ENCODE data around the gene LMNA.
"Not testable (repeated sequence)": the region's sequence is repeated elsewhere in the genome, so short reads cannot be mapped to it uniquely, and the experiment has no call there.

Gene LMNA

DNA sequence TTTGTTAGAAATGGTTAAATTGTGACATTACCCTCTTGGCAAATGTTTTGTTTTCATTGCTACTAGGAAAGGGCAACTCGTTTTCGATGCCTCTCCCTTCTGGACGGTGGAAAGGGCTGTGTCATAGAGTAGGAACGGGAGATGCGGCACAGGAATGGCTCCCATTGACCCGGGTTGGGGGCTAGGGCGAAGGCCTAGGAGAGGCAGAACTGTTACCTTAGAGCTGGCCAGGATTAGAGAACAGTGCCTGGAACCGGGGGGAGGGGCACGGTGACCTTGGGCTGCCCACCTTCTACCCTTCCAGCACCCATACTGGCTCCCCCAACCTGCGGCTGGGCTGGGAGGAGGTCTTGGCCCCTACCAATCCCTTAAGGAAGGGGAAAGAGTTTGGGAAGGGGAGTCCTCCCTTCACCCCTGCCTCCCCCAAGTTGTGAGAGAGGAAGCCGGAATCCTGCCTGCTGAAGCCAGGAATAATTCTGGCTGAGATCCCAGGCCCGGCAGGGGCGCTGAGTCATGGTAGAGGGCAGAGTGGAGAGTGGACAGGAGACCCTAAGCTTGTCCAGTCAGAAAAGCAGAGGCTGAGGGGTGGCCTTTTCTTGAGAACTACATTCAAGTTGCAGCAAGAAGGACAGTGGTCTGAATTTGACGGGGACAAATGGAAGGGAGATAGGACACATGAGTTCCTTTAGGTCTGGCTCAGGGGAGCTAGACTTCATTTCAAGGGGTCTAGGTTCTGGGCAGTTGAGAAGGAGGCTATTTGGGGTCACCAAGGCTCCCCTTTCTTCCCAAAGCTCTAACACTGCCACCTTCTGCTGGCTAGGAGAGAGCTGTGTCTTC lies 8.2 kb downstream of the LMNA start:
- DNase-seq, result peak; percentile 36

DNA sequence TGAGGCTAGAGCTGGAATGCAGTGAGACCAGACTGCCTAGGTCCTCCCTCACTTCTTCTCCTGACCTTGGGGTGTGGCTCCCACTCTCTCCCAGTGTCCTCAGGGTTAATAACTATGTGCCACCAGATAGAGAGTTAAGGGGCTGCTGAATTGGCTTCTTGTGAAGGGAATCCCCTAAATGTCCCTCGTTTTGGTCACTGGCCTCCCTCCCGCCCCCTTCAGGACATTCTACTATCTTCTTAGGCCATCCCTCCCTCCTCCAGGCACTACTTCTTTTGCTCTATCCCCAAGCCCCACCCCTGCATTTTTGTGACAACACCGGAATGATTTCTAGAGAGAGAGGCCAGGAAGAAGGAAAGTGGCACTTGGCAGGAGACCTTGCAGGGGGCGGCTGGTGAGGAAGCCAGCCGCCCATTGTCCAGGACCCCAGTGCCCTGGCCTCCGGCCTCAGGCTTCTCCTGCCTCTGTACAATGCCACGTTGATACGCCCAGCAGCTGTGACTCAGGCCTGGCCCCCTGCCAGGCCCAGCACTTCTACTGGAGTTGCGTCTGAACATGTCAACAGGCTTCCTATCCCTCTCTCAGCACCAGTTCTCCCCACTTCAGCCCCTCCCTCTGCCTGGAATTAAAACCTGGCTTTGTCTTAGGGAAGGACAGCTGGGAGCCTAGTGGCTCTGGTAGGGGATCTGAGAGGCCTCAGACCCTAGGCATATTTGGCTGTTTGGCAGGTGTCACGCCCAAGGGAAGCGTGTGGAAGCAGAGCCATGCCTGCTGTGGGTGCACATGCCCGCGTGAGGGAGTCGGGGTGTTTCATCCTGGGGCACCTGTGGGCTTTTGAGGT lies 9.1 kb downstream of the LMNA start:
- peak; percentile 83 for DNase-seq

DNA sequence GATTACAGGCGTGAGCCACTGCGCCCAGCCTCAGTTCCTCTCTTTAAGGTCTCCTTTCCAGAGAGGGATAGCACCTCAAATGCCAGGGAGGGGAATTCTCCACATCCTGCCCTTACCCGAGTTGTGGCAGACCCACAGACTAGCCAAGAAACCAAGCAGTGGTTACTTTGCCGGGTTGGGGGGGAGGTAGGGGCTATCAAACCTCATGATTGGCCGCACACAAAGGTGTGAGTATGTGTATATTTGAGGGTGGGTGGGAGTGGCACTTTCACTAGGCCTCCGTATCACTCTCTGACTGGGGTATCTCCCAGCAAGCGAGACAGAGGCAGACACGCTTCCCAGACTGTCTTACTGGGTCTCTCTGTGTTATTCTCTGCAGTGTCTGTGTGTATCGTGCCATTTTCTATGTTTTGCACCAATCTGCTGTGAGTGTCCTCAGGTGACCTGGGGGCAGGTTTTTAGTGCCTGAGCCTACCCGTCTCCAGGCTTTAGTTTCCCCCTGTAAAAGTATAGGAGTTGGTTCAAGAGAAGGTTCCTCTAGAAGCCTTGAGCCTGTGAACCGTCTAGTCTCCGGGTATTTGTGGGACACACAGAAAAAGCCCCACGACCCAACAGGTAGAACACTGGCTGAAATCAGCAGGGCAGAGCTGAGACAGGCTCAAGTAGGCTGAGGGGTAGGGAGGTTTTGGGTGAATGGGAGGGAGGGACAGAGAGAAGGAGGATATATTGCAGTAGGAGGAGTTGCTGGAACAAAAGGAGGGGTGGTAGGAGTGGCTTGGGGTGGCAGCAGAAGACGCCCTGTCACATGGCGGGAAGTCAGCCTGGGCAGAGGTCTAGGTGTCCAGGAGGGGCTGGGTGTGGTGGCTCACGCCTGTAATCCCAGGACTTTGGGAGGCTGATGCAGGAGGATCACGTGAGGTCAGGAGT lies 10.3 kb downstream of the LMNA start:
- no peak for DNase-seq

DNA sequence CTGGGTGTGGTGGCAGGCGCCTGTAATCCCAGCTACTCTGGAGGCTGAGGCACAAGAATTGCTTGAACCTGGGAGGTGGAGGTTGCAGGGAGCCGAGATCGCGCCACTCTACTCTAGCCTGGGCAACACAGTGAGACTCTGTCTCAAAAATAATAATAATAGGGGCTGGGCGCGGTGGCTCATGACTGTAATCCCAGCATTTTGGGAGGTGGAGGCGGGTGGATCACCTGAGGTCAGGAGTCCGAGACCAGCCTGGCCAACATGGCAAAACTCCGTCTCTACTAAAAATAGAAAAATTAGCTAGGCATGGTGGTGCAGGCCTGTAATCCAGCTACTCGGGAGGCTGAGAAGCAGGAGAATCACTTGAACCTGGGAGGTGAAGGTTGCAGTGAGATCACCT lies 11.0 kb downstream of the LMNA start:
- DNase-seq, result not testable (repeated sequence)

DNA sequence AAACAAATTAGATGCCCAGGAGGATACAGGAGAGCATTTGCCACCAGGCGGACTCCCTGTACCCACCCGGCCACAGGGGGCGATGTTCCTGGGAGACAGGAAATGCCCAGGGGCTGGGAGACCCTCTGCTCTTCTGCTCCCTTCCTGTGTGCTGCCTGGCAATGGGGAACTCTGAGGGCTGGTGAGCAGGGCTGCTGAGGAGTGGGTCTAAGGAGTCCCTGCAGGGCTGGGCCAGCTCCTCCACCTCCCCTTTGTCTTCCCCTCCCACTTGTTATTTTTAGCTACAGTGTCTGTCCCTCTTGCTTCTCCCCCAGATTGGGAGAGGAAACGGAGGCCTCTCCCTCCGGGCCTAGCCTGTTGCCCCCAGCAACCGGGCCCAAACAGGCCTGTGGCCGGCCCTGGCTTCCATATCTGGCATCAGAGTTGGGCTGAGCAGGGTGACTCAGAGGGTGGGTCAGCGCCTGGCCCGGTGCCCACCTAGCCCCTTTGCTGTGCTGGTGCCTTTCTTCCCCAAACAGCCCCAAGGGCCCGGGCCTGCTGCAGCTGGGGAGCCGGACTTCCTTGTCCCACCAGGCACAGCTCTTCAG lies 11.6 kb downstream of the LMNA start:
- DNase-seq, result peak; percentile 92

DNA sequence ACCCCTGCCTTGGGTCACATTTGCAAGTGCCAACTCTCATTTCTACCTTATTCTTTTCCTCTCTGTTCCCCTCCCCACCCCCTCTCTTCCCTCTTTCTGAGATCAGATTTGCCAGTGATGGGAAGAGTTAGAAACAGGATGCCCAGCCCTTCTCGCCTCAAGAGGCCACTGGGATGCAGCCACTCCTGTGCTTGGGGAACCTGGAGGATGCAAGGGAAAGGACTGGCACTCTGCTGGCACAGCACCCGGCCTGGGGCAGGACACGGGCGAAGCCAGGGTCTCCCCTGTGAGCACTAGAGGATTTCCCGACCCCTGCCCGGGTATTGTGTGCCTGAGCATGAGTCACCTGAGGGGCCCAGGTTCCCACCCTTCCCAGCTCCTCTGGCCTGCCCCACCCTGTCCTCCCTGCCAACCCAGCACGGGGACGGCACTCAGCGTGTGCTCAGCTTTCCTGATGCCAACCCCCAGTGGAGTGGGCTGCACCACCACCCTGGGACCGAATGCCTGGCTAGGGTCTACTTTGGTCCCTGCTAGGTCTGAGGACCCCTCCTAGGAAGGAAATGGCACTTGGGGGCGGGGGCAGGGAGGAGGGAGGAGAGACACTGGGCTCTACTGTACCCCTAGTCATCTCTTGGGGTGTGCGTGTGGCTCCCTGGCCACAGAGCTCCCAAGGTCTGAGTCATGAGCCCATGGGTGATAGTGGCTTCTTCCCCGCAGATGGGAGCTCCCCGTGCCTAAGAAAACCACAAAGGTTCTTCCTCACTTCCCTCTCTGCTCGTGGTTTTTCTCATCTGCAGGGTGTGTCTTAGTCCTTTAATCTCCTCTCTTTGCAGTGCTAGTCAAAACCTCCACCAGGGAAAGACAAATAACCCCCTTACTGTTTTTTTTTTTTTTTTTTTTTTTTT lies 12.4 kb downstream of the LMNA start:
- DNase-seq, result peak; percentile 79

DNA sequence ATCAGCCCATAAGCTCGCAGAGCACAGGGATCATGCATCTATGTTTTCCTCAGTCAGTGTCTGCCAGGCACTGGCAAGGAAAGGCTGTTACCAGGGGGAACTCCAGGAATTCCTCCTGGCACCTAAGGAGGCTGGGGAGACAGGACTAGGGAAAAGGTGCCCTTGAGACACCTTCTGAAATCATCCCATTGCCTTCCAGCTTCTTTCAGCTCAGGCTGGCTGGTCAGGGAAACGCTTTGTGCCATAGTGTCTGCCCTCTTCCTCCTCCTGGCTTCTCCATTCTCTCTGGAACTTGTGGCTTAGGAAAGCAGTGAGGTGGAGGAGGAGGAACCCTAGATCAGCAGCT lies 13.8 kb downstream of the LMNA start:
- DNase-seq, result no peak

DNA sequence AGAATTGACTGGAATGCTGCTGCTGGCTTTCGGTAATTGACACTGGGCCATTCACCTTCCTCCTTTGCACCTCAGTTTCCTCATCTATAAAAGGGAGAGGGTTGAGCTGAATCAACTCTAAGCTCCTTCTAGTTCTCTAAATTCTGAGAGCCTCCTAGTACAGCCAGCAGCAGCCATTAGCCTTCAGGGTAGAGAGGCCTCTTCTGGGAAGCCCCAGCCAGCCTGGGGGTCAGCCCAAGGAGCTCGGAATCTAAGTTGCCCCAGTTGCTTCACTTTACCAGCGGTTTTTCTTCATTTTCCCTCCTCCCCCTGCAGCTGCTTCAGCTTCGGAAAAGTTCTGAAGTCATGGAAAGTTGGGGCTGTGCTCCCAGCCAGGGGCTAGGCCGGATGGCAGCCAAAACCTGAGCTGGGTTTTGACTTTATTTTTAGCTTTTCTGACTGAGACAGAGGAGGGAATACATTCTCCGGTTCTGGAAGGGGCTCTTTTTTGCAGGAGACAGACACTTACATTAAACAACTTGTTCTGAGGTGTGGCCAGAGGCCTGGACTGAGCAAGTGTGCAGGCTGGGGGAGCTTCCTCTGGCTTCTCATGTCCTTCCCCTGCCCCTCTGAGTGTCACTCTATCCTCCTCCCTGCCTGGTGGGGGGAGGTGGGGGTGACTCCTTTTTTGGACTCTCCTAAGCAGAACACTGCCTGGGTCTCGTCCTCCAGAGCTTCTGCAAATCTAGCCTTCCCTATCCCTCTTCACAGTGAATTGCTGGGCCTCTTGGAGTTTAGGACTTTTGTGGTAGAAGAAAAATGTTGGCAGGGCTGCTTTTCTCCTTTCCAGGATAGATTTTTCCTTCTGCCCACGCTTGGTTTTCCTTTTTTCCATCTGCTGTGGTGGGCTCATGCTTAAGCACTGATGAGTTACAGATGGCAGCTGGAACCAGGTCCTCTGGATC lies 14.4 kb downstream of the LMNA start:
- DNase-seq, result no peak

DNA sequence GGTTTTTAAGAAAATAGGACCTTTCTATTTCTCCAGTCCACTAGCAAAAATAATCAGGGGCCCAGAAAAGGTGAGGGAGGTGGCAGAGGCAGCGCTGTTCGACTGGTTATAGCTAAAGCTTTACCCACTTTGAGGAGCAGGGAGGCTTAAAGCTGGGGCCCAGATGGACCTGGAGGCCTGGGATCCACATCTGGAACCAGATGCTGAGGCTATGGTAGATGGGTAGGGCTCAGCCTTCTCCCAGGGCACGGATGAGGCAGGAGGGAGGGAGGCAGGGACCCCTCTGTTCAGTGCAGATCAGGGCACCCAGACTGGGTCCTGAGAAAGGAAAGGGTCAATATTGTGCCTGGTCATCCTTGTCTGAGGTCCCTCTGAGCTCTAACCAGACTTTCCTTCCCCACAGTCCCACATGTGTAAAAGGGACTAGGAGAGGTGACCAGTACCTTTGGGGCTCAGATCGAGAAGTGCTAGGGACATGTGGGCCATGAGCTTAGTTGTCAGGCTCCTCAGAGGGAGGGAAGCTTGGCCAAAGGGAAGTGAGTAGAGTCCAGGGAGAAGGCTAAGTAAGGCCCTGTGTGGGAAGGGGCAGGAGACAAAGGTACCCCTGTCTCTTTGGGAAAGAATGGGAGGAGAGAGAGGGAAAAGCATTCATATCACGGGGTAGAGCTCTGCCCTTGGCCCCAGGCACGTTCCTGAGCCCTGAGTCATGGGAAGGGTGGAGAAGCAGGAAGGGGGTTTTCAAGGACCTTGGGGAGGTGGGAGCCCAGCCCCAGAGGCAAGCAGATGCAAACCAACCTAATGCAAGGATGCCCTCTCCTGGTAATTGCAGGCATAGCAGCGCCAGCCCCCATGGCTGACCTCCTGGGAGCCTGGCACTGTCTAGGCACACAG lies 15.4 kb downstream of the LMNA start:
- DNase-seq, result peak; percentile 92

DNA sequence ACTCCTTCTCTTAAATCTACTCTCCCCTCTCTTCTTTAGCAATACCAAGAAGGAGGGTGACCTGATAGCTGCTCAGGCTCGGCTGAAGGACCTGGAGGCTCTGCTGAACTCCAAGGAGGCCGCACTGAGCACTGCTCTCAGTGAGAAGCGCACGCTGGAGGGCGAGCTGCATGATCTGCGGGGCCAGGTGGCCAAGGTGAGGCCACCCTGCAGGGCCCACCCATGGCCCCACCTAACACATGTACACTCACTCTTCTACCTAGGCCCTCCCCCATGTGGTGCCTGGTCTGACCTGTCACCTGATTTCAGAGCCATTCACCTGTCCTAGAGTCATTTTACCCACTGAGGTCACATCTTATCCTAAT lies 16.0 kb downstream of the LMNA start:
- DNase-seq, result no peak

DNA sequence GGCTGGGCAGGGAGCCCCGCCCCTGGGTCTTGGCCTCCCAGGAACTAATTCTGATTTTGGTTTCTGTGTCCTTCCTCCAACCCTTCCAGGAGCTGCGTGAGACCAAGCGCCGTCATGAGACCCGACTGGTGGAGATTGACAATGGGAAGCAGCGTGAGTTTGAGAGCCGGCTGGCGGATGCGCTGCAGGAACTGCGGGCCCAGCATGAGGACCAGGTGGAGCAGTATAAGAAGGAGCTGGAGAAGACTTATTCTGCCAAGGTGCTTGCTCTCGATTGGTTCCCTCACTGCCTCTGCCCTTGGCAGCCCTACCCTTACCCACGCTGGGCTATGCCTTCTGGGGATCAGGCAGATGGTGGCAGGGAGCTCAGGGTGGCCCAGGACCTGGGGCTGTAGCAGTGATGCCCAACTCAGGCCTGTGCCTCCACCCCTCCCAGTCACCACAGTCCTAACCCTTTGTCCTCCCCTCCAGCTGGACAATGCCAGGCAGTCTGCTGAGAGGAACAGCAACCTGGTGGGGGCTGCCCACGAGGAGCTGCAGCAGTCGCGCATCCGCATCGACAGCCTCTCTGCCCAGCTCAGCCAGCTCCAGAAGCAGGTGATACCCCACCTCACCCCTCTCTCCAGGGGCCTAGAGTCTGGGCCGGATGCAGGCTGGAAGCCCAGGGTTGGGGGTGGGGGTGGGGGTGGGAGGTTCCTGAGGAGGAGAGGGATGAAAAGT lies 20.4 kb downstream of the LMNA start:
- DNase-seq, result no peak

DNA sequence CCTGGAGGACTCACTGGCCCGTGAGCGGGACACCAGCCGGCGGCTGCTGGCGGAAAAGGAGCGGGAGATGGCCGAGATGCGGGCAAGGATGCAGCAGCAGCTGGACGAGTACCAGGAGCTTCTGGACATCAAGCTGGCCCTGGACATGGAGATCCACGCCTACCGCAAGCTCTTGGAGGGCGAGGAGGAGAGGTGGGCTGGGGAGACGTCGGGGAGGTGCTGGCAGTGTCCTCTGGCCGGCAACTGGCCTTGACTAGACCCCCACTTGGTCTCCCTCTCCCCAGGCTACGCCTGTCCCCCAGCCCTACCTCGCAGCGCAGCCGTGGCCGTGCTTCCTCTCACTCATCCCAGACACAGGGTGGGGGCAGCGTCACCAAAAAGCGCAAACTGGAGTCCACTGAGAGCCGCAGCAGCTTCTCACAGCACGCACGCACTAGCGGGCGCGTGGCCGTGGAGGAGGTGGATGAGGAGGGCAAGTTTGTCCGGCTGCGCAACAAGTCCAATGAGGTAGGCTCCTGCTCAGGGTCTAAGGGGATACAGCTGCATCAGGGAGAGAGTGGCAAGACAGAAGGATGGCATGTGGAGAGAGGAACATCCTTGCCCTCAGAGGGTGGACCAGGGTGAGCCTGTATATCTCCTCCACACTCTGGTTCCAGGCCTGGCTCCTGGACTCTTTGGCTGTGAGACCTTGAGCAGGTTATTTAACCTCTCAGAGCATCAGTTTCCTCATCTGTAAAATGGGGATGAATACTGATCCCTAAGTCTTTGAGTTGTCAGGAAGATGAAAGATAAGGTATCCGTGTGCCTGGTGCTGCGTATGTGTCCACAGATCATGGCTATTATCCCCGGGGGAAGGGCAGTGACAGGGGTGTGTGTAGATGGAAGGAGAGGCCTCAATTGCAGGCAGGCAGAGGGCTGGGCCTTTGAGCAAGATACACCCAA lies 21.7 kb downstream of the LMNA start:
- no peak for DNase-seq

DNA sequence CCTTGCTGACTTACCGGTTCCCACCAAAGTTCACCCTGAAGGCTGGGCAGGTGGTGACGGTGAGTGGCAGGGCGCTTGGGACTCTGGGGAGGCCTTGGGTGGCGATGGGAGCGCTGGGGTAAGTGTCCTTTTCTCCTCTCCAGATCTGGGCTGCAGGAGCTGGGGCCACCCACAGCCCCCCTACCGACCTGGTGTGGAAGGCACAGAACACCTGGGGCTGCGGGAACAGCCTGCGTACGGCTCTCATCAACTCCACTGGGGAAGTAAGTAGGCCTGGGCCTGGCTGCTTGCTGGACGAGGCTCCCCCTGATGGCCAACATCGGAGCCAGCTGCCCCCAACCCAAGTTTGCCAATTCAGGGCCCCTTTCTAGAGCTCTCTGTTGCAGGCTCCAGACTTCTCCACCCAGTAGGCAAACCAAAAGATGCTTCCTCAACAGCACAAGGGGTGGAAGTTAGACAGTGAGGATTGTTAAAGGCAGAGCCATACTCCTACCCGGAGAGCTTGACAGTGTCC lies 22.5 kb downstream of the LMNA start:
- no peak for DNase-seq

DNA sequence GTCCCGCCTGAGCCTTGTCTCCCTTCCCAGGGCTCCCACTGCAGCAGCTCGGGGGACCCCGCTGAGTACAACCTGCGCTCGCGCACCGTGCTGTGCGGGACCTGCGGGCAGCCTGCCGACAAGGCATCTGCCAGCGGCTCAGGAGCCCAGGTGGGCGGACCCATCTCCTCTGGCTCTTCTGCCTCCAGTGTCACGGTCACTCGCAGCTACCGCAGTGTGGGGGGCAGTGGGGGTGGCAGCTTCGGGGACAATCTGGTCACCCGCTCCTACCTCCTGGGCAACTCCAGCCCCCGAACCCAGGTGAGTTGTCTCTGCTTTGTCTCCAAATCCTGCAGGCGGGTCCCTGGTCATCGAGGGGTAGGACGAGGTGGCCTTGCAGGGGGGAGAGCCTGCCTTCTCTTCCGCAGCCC lies 24.0 kb downstream of the LMNA start:
- DNase-seq, result no peak

DNA sequence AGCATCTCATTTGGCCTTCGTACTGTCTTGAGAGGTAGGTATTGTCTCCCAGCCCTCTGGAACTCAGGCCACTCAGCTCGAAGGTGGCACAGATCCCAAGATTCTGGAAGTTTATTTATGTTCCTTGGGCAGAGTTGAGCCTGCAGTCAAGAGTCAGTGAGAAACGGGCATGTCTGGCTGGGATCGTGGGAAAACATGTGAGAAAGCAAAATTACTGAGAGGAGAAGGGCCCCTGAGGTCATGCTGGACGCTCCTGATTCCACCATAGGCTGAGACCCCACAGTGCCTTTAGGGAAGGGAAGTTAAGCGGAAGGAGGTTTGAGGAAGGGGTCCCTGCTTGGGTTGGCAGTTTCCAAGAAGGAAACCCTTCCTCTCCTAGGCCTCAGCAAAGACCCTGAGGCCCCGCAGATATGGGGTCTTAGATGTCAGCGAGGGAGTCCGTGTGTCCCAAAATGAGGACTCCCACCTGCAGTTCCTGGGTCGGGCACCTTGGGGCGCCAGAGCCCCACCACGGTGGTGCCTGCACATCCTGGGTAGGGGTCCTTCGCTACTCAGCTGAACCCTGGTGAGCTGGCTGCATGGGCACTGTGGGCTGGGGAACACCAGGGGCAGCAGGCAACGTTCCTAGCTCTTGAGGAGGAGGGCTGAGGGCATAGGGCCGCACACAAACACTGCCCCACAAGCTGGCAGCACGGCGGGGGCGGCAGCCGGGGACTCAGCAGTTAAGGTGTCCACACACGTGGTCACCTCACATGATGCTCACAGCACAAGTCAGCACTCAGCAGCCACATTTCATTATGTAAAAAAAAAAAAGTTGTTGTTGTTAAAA lies 26.6 kb downstream of the LMNA start:
- no peak for DNase-seq

DNA sequence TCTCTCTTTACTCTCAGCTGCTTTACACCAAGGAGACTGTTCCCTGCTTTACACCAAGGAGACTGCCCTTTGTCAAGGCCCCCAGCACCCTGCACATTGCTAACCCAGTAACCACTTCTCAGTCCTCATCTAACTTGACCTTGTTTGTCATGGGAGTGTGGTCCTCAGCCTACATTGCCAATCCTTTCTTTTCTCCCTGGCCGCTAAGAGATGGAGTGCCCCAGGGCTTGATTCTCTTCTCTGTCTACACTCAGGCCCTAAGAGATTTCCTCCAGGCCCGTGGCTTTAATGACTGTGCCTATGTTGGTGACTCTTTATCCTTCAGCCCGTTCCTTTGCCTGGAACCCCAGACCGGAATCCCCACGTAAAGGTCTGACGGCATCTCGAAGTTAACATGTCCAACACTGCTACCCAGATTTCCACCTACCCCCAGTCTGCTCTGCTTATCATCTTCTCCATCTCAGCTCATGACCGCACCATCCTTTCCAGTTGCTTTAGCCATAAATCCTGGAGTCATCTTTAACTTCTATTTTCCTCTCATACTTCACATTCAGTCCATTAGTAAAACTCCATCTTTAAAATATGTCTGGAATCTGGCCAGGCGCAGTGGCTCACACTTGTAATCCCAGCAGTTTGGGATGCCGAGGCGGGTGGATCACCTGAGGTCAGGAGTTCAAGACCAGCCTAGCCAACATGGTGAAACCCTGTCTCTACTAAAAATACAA lies 29.4 kb downstream of the LMNA start:
- no peak for DNase-seq

Measured in T1000 (cell line).